ENCODE measurements around the gene WDR41.

The WDR41 gene

GRCh38 chr5:77444356-77444755, 47.8 kb downstream of the WDR41 start:
- Histone ChIP-seq H3K9ac (ENCODE audit: low read depth, low read length) (no peak overlapping the region), H3K36me3 (ENCODE audit: insufficient read depth, low read length) (peaks cover 52% of the 10 kb centered on the region)

GRCh38 chr5:77443670-77444069, 48.4 kb downstream of the WDR41 start:
- Histone ChIP-seq H3K27me3 (ENCODE audit: control insufficient read depth, insufficient read depth, low read length) (no peaks in the 10 kb centered on the region), H3K9me3 (replicated peaks; ENCODE audit: low read length) (no peaks in the 10 kb centered on the region), H3K4me3 (ENCODE audit: low read length) (no peak overlapping the region), H3K36me3 (ENCODE audit: insufficient read depth, low read length) (peaks cover 49% of the 10 kb centered on the region), H3K9ac (ENCODE audit: low read depth, low read length) (no peak overlapping the region), H3K4me1 (ENCODE audit: control insufficient read depth, insufficient read depth, low read length) (no peaks in the 10 kb centered on the region), H3K4me2 (ENCODE audit: low read length) (no peak overlapping the region)

More at GRCh38 chr5:77444356-77444755, 47.8 kb downstream of the WDR41 start:
- H3K4me3 ChIP-seq (ENCODE audit: low read length) = no peak overlapping the region
- no peaks in the 10 kb centered on the region for H3K9me3 ChIP-seq (replicated peaks; ENCODE audit: low read length)
- H3K27me3 ChIP-seq (ENCODE audit: control insufficient read depth, insufficient read depth, low read length) = no peaks in the 10 kb centered on the region
- no peak overlapping the region for H3K4me2 ChIP-seq (ENCODE audit: low read length)
- H3K4me1 ChIP-seq (ENCODE audit: control insufficient read depth, insufficient read depth, low read length) = no peaks in the 10 kb centered on the region

DNA sequence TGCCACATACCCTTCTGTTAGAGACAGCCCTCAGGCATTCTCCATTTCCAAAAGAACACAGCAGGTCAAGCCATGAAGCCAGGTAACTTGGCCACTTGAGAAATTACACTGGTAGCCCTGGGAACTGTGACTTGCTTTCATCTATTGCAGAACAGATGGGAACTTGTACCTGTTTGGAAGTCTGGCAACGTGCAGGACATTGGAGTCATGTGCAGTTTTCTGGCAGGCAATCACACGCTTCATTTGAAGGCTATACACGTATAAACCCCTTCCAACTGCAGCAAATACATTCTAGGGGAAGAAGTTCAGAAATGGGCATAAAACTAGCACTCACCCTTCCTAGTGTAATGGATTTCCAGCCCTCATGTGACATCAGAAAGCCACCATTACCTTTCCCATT, 54.0 kb downstream of the WDR41 start:
- no peak overlapping the region for H3K4me3 ChIP-seq (ENCODE audit: low read length)
- no peaks in the 10 kb centered on the region for H3K27me3 ChIP-seq (ENCODE audit: control insufficient read depth, insufficient read depth, low read length)
- no peak overlapping the region for H3K9ac ChIP-seq (ENCODE audit: low read depth, low read length)
- H3K36me3 ChIP-seq (ENCODE audit: insufficient read depth, low read length) = peaks cover 70% of the 10 kb centered on the region
- H3K4me1 ChIP-seq (ENCODE audit: control insufficient read depth, insufficient read depth, low read length) = no peaks in the 10 kb centered on the region
- H3K9me3 ChIP-seq (replicated peaks; ENCODE audit: low read length) = no peaks in the 10 kb centered on the region
- no peak overlapping the region for H3K4me2 ChIP-seq (ENCODE audit: low read length)

DNA sequence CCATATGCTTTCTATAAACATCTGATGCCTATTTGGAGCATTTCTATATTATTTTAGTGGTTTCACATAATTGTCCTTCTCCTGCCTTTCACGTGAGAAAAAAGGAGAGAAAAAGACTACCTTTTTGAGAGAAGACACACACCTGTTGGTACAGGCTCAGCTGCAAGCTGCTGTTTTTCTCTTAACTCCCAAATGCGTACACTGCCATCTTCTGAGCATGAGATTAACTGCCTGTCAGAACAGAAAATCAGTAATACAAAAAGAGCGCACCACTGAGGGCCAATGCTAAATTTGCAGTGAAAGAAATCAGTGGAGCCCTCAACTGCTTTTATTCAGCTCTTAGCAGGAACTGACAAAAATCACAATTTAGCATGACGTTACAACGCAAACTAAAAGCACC, 54.9 kb downstream of the WDR41 start:
- Histone ChIP-seq H3K9me3 (replicated peaks; ENCODE audit: low read length) (no peaks in the 10 kb centered on the region), H3K9ac (ENCODE audit: low read depth, low read length) (no peak overlapping the region), H3K27me3 (ENCODE audit: control insufficient read depth, insufficient read depth, low read length) (no peaks in the 10 kb centered on the region), H3K4me1 (ENCODE audit: control insufficient read depth, insufficient read depth, low read length) (peaks cover 3% of the 10 kb centered on the region), H3K36me3 (ENCODE audit: insufficient read depth, low read length) (peaks cover 75% of the 10 kb centered on the region), H3K4me3 (ENCODE audit: low read length) (no peak overlapping the region), H3K4me2 (ENCODE audit: low read length) (no peak overlapping the region)

GRCh38 chr5:77431719-77432118, 60.4 kb downstream of the WDR41 start:
- H3K27me3 ChIP-seq (ENCODE audit: control insufficient read depth, insufficient read depth, low read length) = no peaks in the 10 kb centered on the region
- peak overlapping the region; percentile 13 for H3K4me2 ChIP-seq (ENCODE audit: low read length)
- peak overlapping the region; percentile 2 for H3K9ac ChIP-seq (ENCODE audit: low read depth, low read length)
- H3K4me1 ChIP-seq (ENCODE audit: control insufficient read depth, insufficient read depth, low read length) = peaks cover 57% of the 10 kb centered on the region
- no peak overlapping the region for H3K4me3 ChIP-seq (ENCODE audit: low read length)
- peaks cover 64% of the 10 kb centered on the region for H3K36me3 ChIP-seq (ENCODE audit: insufficient read depth, low read length)
- H3K9me3 ChIP-seq (replicated peaks; ENCODE audit: low read length) = no peaks in the 10 kb centered on the region

- Histone ChIP-seq H3K4me2 (ENCODE audit: low read length) (peak overlapping the region; percentile 13), H3K4me3 (ENCODE audit: low read length) (no peak overlapping the region), H3K9me3 (replicated peaks; ENCODE audit: low read length) (no peaks in the 10 kb centered on the region), H3K4me1 (ENCODE audit: control insufficient read depth, insufficient read depth, low read length) (peaks cover 62% of the 10 kb centered on the region), H3K9ac (ENCODE audit: low read depth, low read length) (peak overlapping the region; percentile 54), H3K36me3 (ENCODE audit: insufficient read depth, low read length) (peaks cover 60% of the 10 kb centered on the region), H3K27me3 (ENCODE audit: control insufficient read depth, insufficient read depth, low read length) (no peaks in the 10 kb centered on the region)
These were observed 60.8 kb downstream of the WDR41 start for GRCh38 chr5:77431286-77431685.

- Histone ChIP-seq H3K9ac (ENCODE audit: low read depth, low read length) (peak overlapping the region; percentile 54), H3K27me3 (ENCODE audit: control insufficient read depth, insufficient read depth, low read length) (no peaks in the 10 kb centered on the region), H3K4me3 (ENCODE audit: low read length) (no peak overlapping the region), H3K4me1 (ENCODE audit: control insufficient read depth, insufficient read depth, low read length) (peaks cover 67% of the 10 kb centered on the region), H3K9me3 (replicated peaks; ENCODE audit: low read length) (no peaks in the 10 kb centered on the region), H3K36me3 (ENCODE audit: insufficient read depth, low read length) (peaks cover 55% of the 10 kb centered on the region), H3K4me2 (ENCODE audit: low read length) (peak overlapping the region; percentile 13)
These were observed 61.4 kb downstream of the WDR41 start for GRCh38 chr5:77430726-77431125.

- Histone ChIP-seq H3K4me1 (ENCODE audit: control insufficient read depth, insufficient read depth, low read length) (peaks cover 77% of the 10 kb centered on the region), H3K27me3 (ENCODE audit: control insufficient read depth, insufficient read depth, low read length) (no peaks in the 10 kb centered on the region), H3K36me3 (ENCODE audit: insufficient read depth, low read length) (peaks cover 40% of the 10 kb centered on the region), H3K4me3 (ENCODE audit: low read length) (no peak overlapping the region), H3K9me3 (replicated peaks; ENCODE audit: low read length) (no peaks in the 10 kb centered on the region), H3K9ac (ENCODE audit: low read depth, low read length) (peak overlapping the region; percentile 33), H3K4me2 (ENCODE audit: low read length) (peak overlapping the region; percentile 39)
These were observed 63.6 kb downstream of the WDR41 start for GRCh38 chr5:77428526-77428925.

GRCh38 chr5:77427998-77428397, 64.1 kb downstream of the WDR41 start:
- Histone ChIP-seq H3K9ac (ENCODE audit: low read depth, low read length) (peak overlapping the region; percentile 33), H3K4me1 (ENCODE audit: control insufficient read depth, insufficient read depth, low read length) (peaks cover 77% of the 10 kb centered on the region), H3K9me3 (replicated peaks; ENCODE audit: low read length) (no peaks in the 10 kb centered on the region), H3K36me3 (ENCODE audit: insufficient read depth, low read length) (peaks cover 35% of the 10 kb centered on the region), H3K4me2 (ENCODE audit: low read length) (peak overlapping the region; percentile 39), H3K4me3 (ENCODE audit: low read length) (no peak overlapping the region), H3K27me3 (ENCODE audit: control insufficient read depth, insufficient read depth, low read length) (no peaks in the 10 kb centered on the region)

DNA sequence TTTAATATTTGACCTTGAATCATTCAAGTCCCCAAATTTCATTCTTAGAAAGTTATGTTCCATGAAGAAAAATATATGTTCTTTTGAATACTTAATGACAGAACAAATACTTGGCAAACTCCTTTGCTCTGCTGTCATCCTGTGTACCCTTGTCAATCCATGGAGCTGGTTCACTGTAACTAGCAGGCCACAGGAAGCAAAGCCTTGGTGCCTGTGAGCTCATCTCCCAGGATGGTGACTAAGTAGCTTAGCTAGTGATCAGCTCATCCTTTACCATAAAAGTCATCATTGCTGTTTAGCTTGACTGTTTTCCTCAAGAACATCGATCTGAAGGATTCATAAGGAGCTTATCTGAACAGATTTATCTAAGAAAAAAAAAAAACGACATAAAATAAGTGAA, 65.4 kb downstream of the WDR41 start:
- H3K4me1 ChIP-seq (ENCODE audit: control insufficient read depth, insufficient read depth, low read length) = peaks cover 69% of the 10 kb centered on the region
- peak overlapping the region; percentile 60 for H3K4me2 ChIP-seq (ENCODE audit: low read length)
- peak overlapping the region; percentile 70 for H3K9ac ChIP-seq (ENCODE audit: low read depth, low read length)
- H3K4me3 ChIP-seq (ENCODE audit: low read length) = peak overlapping the region; percentile 32
- H3K36me3 ChIP-seq (ENCODE audit: insufficient read depth, low read length) = peaks cover 22% of the 10 kb centered on the region
- no peaks in the 10 kb centered on the region for H3K9me3 ChIP-seq (replicated peaks; ENCODE audit: low read length)
- H3K27me3 ChIP-seq (ENCODE audit: control insufficient read depth, insufficient read depth, low read length) = no peaks in the 10 kb centered on the region

- no peaks in the 10 kb centered on the region for H3K27me3 ChIP-seq (ENCODE audit: control insufficient read depth, insufficient read depth, low read length)
- H3K4me2 ChIP-seq (ENCODE audit: low read length) = peak overlapping the region; percentile 26
- H3K4me3 ChIP-seq (ENCODE audit: low read length) = no peak overlapping the region
- no peaks in the 10 kb centered on the region for H3K9me3 ChIP-seq (replicated peaks; ENCODE audit: low read length)
- H3K36me3 ChIP-seq (ENCODE audit: insufficient read depth, low read length) = peaks cover 22% of the 10 kb centered on the region
- H3K9ac ChIP-seq (ENCODE audit: low read depth, low read length) = peak overlapping the region; percentile 70
- H3K4me1 ChIP-seq (ENCODE audit: control insufficient read depth, insufficient read depth, low read length) = peaks cover 64% of the 10 kb centered on the region
These were observed 66.0 kb downstream of the WDR41 start for GRCh38 chr5:77425998-77426659.

- H3K4me2 ChIP-seq (ENCODE audit: low read length) = no peak overlapping the region
- H3K9ac ChIP-seq (ENCODE audit: low read depth, low read length) = no peak overlapping the region
- peaks cover 20% of the 10 kb centered on the region for H3K36me3 ChIP-seq (ENCODE audit: insufficient read depth, low read length)
- H3K4me1 ChIP-seq (ENCODE audit: control insufficient read depth, insufficient read depth, low read length) = peaks cover 57% of the 10 kb centered on the region
- no peaks in the 10 kb centered on the region for H3K9me3 ChIP-seq (replicated peaks; ENCODE audit: low read length)
- no peak overlapping the region for H3K4me3 ChIP-seq (ENCODE audit: low read length)
- H3K27me3 ChIP-seq (ENCODE audit: control insufficient read depth, insufficient read depth, low read length) = no peaks in the 10 kb centered on the region
These were observed 66.7 kb downstream of the WDR41 start for GRCh38 chr5:77425420-77425819.

Data from skeletal muscle satellite cell (primary cell).